Neutrophil (primary cell): ENCODE results near the gene DCTN3.

Experiments used
- H3K27ac ChIP-seq: fragments of 200-600 bp; sonication (generic); 2 replicates; pipeline ENCODE4 v1.5.1; 2016; ENCODE audit warnings: mild to moderate bottlenecking, moderate library complexity
- H3K27me3 ChIP-seq: fragments of 200-600 bp; sonication (generic); 2 replicates; pipeline ENCODE4 v1.6.0; 2016; ENCODE audit warnings: mild to moderate bottlenecking
- H3K36me3 ChIP-seq: fragments of 200-600 bp; sonication (generic); 2 replicates; pipeline ENCODE4 v1.5.1; 2017
- H3K4me1 ChIP-seq, 2 experiments: fragments of 200-600 bp in 1 of 2; sonication (generic) in 1 of 2; 1 replicate in 1 of 2; 2 replicates in 1 of 2; pipeline versions ENCODE4 v1.5.1 to v1.6.1; 2013 to 2016; ENCODE audit warnings: low read depth in 1 of 2, low read length in 1 of 2, mild to moderate bottlenecking in 1 of 2, moderate library complexity in 1 of 2; ENCODE audit not compliant: control insufficient read depth in 1 of 2, insufficient read depth in 1 of 2
- H3K4me3 ChIP-seq, 2 experiments: fragments of 200-600 bp in 1 of 2; sonication (generic) in 1 of 2; 1 replicate in 1 of 2; 2 replicates in 1 of 2; pipeline ENCODE4 v1.5.1; 2013 to 2016; ENCODE audit warnings: low read depth in 1 of 2, low read length in 1 of 2, mild to moderate bottlenecking in 1 of 2, moderate library complexity in 1 of 2
- H3K9me3 ChIP-seq: fragments of 200-600 bp; sonication (generic); 2 replicates; pipeline ENCODE4 v1.5.1; 2016
- CTCF ChIP-seq: fragments of 200-600 bp; sonication (generic); IDR thresholded peaks from 2 replicates; pipeline ENCODE4 v1.5.1; 2016; ENCODE audit warnings: antibody characterized with exemption

The DCTN3 gene

GRCh38 chr9:34610434-34611206 lies 9.7 kb downstream of the DCTN3 start:
- Histone ChIP-seq H3K9me3 (no peaks in the 10 kb centered on the region), H3K27ac (no peak overlapping the region), H3K4me3 (peak overlapping the region in 1 of 2 experiments; percentile 76), H3K36me3 (peaks cover 22% of the 10 kb centered on the region), H3K27me3 (peaks cover 22% of the 10 kb centered on the region), H3K4me1 (peaks cover 19 to 23% of the 10 kb centered on the region in 2 experiments)
- no peak for TF ChIP-seq CTCF

GRCh38 chr9:34607331-34607730 lies 13.0 kb downstream of the DCTN3 start:
- Histone ChIP-seq H3K4me1 (peaks cover 11 to 14% of the 10 kb centered on the region in 2 experiments), H3K9me3 (no peaks in the 10 kb centered on the region), H3K4me3 (no peak overlapping the region), H3K27ac (no peak overlapping the region), H3K36me3 (no peaks in the 10 kb centered on the region), H3K27me3 (peaks cover 39% of the 10 kb centered on the region)
- no peak for TF ChIP-seq CTCF

DNA sequence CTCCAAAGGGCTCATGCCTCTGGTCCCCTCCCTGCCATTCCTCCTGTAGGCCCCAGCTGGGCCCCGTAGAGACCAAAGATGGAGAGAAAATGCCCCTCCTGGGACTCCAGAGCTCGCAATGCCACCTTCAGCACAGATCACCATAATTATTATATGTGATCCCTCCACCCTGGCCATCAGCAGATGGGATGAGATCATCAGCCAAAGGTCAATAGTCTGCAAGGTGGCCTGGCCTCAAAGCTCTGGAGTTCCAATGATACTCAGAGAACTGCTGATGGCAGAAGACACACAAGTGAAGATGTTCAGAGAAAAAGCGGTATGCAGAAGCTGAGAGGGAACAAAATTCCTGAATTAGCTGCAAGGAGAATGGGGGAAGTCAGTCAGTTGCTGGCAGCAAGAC lies 13.4 kb downstream of the DCTN3 start:
- no peak overlapping the region for H3K27ac ChIP-seq
- H3K4me3 ChIP-seq: no peak overlapping the region
- no peak for TF ChIP-seq CTCF

DNA sequence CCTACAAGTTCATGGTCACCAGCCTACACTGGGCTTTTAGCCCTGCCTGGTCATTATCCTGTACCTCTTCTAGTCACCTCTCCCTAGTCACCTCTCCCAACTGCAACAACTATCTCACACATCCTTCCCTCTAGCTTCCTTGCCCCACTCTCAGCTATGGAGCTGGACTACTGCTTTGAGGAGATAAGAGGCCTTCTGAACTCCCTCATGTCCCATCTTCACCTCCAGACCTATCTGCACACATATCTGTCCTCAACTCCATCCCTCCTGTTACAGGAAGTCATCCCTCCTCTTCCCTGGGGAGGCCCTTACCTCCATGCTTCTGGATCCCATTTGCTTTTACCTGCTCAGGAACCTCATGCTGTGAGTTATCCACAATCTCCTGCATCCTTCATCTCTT lies 14.1 kb downstream of the DCTN3 start:
- peaks cover 40% of the 10 kb centered on the region for H3K27me3 ChIP-seq

More for the DNA sequence above, 13.4 kb downstream of the DCTN3 start:
- Histone ChIP-seq H3K27me3 (peaks cover 39% of the 10 kb centered on the region), H3K36me3 (no peaks in the 10 kb centered on the region), H3K9me3 (no peaks in the 10 kb centered on the region), H3K4me1 (peaks cover 8 to 12% of the 10 kb centered on the region in 2 experiments)

GRCh38 chr9:34603610-34604231 lies 16.6 kb downstream of the DCTN3 start:
- H3K9me3 ChIP-seq: no peaks in the 10 kb centered on the region
- no peaks in the 10 kb centered on the region for H3K4me1 ChIP-seq
- no peaks in the 10 kb centered on the region for H3K36me3 ChIP-seq
- H3K27me3 ChIP-seq: peaks cover 62% of the 10 kb centered on the region
- H3K4me3 ChIP-seq: no peak overlapping the region
- H3K27ac ChIP-seq: no peak overlapping the region
- peak; percentile 88 for TF ChIP-seq CTCF

More for the DNA sequence above, 14.1 kb downstream of the DCTN3 start:
- H3K27ac ChIP-seq: no peak overlapping the region
- H3K4me3 ChIP-seq: no peak overlapping the region
- H3K9me3 ChIP-seq: no peaks in the 10 kb centered on the region
- peaks cover 3 to 7% of the 10 kb centered on the region in 2 experiments for H3K4me1 ChIP-seq
- H3K36me3 ChIP-seq: no peaks in the 10 kb centered on the region
- TF ChIP-seq CTCF: no peak
